Endometrial microvascular endothelial cells (primary cell): ENCODE results near the gene IL17RE. TPM values are rescaled to one million over a fixed set of nuclear protein-coding genes. Genes with fewer than 3 reads are reported as not detected.
"Not testable (repeated sequence)": the region's sequence is repeated elsewhere in the genome, so short reads cannot be mapped to it uniquely, and the experiment has no call there.

Experiments
- in situ Hi-C: cut with HindIII; loops from 2 replicates; pipeline ENCODE4 v1.10.0; 2017; ENCODE audit warnings: low sequenced_read_pairs, low pct_unique_long_range_greater_than_20kb; ENCODE audit errors: inconsistent ontology term
- total RNA-seq: library from RNA; depleted of rRNA; stranded (reverse); fragments of >200 nt; gene quantifications from one replicate; pipeline ENCODE4 v1.2.3, GENCODE V29; 2015; ENCODE audit errors: inconsistent ontology term

Gene IL17RE
- total RNA-seq, 1 donor from 2014 or later = 0.28 TPM

DNA sequence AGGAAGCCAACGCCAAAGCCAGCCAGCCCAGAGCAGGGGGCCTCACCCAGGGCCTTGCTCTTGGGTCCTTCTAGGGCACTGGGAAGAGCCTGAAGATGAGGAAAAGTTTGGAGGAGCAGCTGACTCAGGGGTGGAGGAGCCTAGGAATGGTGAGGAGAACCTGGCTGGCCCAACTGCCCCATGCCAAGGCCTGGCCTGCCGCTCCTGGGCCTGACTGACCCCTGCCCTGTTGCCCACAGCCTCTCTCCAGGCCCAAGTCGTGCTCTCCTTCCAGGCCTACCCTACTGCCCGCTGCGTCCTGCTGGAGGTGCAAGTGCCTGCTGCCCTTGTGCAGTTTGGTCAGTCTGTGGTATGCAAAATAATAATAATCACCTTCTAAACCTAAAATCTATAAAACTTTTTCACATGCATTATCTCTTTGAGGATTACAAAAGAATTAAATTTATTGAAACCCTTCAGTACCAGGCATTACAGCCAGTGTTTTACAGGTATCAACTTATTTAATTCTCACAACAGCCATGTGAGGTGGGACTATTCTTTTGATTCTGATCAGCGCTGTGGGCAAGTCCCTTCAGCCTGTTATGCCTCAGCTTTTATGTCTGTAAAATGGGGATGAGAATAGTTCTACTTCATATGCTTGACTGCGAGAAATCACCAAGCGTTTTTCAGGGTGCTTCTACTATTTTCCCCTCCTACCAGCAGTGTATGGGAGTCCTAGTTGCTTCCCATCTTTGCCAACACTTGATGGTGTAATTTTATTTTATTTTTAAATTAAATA, 15.8 kb downstream of the IL17RE start:
- in situ Hi-C loops = no loop called here

DNA sequence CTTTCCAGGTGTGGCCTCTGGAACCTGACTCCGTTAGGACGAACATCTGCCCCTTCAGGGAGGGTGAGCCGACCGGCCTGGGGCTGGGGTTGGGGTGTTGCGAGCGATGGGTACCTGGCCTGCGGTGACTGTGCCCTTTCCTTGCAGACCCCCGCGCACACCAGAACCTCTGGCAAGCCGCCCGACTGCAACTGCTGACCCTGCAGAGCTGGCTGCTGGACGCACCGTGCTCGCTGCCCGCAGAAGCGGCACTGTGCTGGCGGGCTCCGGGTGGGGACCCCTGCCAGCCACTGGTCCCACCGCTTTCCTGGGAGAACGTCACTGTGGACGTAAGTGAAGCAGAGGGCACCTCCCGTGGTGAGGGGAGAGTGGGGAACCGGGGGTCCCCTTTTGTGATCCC, 25.5 kb downstream of the IL17RE start:
- in situ Hi-C loops = no loop called here

- in situ Hi-C loops = no loop called here
These were observed 28.3 kb downstream of the IL17RE start for GRCh38 chr3:9930804-9931418.

GRCh38 chr3:9932535-9932842, 29.8 kb downstream of the IL17RE start:
- in situ Hi-C loops = no loop called here

DNA sequence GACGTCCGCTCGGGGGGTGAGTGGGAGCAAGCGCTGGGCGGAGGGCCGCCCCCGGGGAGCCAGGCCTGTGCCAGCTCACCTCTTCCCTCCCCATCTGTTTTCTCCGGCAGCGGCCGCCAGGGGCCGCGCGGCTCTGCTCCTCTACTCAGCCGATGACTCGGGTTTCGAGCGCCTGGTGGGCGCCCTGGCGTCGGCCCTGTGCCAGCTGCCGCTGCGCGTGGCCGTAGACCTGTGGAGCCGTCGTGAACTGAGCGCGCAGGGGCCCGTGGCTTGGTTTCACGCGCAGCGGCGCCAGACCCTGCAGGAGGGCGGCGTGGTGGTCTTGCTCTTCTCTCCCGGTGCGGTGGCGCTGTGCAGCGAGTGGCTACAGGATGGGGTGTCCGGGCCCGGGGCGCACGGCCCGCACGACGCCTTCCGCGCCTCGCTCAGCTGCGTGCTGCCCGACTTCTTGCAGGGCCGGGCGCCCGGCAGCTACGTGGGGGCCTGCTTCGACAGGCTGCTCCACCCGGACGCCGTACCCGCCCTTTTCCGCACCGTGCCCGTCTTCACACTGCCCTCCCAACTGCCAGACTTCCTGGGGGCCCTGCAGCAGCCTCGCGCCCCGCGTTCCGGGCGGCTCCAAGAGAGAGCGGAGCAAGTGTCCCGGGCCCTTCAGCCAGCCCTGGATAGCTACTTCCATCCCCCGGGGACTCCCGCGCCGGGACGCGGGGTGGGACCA, 30.4 kb downstream of the IL17RE start:
- in situ Hi-C loops = no loop called here

DNA sequence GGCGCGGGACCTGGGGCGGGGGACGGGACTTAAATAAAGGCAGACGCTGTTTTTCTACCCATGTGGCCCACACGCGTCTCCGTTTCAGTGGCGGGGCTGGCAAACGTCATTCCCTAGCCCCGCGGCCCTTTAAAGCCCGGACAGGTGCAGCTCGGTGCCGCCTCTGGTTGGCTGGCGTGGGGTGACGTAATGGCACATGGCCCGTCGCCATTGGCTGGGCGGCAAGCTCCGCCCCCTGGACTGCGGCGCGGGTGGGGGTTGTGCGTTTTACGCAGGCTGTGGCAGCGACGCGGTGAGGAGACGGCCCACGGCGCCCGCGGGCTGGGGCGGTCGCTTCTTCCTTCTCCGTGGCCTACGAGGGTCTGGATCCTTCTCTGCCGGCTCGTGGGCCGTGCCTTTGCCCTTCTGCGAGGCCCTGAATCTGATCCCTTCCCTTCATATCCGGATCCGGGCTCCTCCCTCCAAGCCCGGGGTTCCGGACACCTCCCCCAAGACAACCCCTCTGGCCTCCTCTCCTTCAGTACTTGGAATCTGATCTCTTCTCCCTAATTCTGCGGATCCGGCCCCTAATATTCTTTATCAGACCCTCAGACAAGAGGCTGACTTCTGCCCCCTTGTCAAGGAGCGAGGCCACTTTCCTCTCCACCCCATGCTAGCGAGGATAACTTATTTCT, 31.1 kb downstream of the IL17RE start, which contains the start of gene CRELD1:
CRELD1 (plus strand) TSS at position 274 of the 674 bp plus-strand sequence. CDS start 605 bp downstream, outside the sequence.
- in situ Hi-C loops = no loop called here

DNA sequence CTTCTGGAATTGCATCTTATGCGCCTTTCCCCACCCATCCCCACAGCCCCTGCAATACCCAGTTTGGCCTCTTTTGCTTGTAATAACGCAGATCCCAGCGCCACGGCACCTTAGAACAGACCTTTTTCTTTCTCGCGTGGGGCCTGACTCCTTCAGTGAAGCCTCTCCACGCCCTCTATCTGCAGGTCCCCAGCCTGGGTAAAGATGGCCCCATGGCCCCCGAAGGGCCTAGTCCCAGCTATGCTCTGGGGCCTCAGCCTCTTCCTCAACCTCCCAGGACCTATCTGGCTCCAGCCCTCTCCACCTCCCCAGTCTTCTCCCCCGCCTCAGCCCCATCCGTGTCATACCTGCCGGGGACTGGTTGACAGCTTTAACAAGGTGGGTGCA, 31.6 kb downstream of the IL17RE start:
- in situ Hi-C loops = no loop called here

DNA sequence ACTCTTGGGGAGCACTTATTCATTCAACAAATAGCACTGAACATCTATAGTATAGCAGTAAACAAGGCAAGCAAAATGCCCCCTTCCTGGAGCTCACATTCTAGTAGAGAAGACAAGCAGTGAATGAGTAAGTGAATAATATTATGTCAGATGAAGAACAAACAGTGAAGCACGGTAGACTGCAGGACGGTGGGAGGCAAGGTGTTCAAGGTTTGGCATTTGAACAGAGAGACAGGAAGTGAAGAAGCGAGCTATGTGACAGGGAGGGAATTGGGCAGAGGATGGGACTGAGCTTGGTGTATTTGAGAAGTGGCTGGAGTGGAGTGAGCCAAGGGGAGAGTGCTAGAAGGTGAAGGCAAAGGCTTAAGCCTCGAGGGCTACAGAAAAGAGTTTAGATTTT, 32.3 kb downstream of the IL17RE start:
- in situ Hi-C loops = no loop called here

DNA sequence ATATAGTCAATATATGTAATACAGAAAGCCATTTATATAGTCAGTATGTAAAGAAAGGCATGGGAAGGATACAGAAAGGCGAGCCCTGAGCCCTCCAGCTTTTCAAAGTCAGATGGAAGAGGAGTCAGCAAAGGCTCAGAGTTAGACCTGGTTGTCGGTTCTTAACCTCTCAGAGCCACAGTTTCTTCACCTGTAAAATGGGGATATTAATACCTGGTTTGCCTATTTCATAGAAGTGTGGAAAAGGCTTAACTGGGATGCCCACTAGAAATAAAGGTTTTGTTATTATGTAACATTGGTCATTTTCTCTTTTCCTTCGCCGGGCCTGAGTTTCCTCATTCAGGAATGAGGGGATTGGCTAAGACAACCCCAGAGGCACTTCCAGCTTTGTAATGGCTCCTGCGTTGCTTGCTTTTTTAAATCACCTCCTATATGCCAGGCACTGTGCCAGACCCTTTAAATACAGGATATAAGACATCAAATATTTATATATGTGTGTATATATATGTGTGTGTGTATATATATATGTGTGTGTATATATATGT, 33.4 kb downstream of the IL17RE start:
- in situ Hi-C loops = no loop called here

DNA sequence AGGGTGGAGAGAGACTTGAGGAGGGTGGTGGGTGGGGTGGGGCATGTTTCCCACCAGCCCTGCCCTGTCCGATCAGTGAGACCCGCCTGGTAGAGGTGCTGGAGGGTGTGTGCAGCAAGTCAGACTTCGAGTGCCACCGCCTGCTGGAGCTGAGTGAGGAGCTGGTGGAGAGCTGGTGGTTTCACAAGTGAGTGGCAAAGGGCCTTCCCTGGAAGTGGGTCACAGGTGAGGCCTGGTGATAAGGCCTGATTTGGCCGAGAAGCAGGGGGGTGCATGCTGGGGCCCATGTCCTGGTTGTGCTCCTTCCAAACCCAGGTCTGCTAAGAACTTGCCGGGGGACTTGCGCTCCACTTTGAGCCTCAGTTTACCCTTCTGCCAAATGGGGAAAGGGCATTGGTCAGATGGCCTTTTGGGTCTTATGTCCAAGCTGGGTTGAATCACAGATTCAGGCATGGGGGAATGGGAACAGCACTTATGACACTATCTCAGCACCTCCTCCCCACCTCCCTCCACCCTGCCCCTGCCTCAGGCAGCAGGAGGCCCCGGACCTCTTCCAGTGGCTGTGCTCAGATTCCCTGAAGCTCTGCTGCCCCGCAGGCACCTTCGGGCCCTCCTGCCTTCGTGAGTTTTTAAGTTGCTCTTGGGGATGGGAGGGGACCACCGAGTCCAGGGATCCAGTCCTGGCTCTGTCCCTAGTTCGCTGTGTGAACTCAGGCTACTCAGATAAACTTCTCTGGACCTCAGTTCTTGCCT, 35.0 kb downstream of the IL17RE start:
- in situ Hi-C loops = no loop called here

GRCh38 chr3:9938966-9939365, 36.3 kb downstream of the IL17RE start:
- in situ Hi-C loops = no loop called here

- in situ Hi-C loops = not testable (repeated sequence)
These were observed 37.3 kb downstream of the IL17RE start for GRCh38 chr3:9939906-9940305.

DNA sequence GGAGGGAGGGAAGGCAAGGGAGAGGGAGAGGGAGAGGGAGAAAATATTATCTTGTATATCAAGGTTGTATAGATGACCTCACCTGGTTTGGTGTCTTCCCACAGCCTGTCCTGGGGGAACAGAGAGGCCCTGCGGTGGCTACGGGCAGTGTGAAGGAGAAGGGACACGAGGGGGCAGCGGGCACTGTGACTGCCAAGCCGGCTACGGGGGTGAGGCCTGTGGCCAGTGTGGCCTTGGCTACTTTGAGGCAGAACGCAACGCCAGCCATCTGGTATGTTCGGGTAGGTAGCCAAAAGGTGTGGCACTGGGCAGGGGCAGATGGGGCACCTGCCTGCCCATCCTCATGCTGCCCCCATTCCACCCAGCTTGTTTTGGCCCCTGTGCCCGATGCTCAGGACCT, 38.1 kb downstream of the IL17RE start:
- in situ Hi-C loops = no loop called here

GRCh38 chr3:9942164-9942563, 39.5 kb downstream of the IL17RE start:
- in situ Hi-C loops = no loop called here

- in situ Hi-C loops = no loop called here
These were observed 40.5 kb downstream of the IL17RE start for GRCh38 chr3:9942934-9943690.

GRCh38 chr3:9944271-9944670, 41.6 kb downstream of the IL17RE start:
- in situ Hi-C loops = no loop called here

DNA sequence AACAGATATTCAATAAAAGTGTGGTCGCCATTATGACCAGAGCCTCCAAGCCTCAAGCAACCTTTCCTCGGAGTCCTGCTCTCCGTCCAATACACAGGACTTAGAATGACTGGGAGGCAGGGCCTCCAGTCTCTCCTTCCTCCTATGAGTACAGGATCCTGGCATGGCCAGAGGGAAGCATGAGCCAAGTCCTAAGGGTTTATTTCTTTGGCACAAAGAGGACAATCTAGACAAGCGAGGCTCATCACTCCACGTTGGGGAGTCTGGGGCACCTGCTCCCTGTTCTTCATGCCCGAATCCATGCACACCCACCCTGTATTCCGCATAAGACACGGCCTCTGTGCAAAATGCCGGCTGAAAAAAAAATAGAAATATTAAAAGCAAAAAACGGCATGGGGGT, 42.7 kb downstream of the IL17RE start:
- in situ Hi-C loops = no loop called here
